G401.6 (cell line): ENCODE measurements around the gene RDH5.

Source experiments
- FAIRE-seq: peaks from 2 replicates; lab custom pipeline; 2012; peaks lifted over from hg19 to GRCh38; lab: Jason Lieb, UNC

Gene RDH5

GRCh38 chr12:55728939-55729818 is 9.0 kb downstream of the RDH5 start, which contains the start of gene CD63:
Gene CD63 (minus strand): TSS chr12:55729009. CDS start chr12:55728341, 668 bp downstream.
- peak; percentile 90 for FAIRE-seq

GRCh38 chr12:55729819-55730818 is 9.9 kb downstream of the RDH5 start:
- FAIRE-seq: no peak

- no peak for FAIRE-seq
These were observed 12.1 kb downstream of the RDH5 start for GRCh38 chr12:55732288-55732687.

- no peak for FAIRE-seq
These were observed 12.9 kb downstream of the RDH5 start for GRCh38 chr12:55733021-55733555.

GRCh38 chr12:55733858-55734257 is 13.7 kb downstream of the RDH5 start:
- no peak for FAIRE-seq

GRCh38 chr12:55734595-55734994 is 14.4 kb downstream of the RDH5 start:
- no peak for FAIRE-seq

- no peak for FAIRE-seq
These were observed 15.9 kb downstream of the RDH5 start for GRCh38 chr12:55736076-55736475.

- peak; percentile 92 for FAIRE-seq
These were observed 16.8 kb downstream of the RDH5 start for GRCh38 chr12:55736780-55737580.

GRCh38 chr12:55737581-55738122 is 17.5 kb downstream of the RDH5 start:
- no peak for FAIRE-seq

GRCh38 chr12:55738123-55739024 is 18.2 kb downstream of the RDH5 start:
- FAIRE-seq: peak; percentile 97

GRCh38 chr12:55739025-55739378 is 18.8 kb downstream of the RDH5 start:
- FAIRE-seq: no peak

GRCh38 chr12:55741931-55742680 is 21.9 kb downstream of the RDH5 start:
- no peak for FAIRE-seq

- no peak for FAIRE-seq
These were observed 22.7 kb downstream of the RDH5 start, which contains the start of gene GDF11 for GRCh38 chr12:55742719-55743405. Gene GDF11 (plus strand): TSS chr12:55743122. CDS start chr12:55743317, 195 bp downstream.

- FAIRE-seq: no peak
These were observed 23.5 kb downstream of the RDH5 start for GRCh38 chr12:55743406-55744339.

- no peak for FAIRE-seq
These were observed 24.3 kb downstream of the RDH5 start for GRCh38 chr12:55744340-55745030.

GRCh38 chr12:55745361-55746173 is 25.4 kb downstream of the RDH5 start:
- FAIRE-seq: no peak
